Prostate gland (tissue), 2 donors: ENCODE measurements around the gene SRP14.

Source experiments
- CTCF ChIP-seq, 4 experiments: fragments of 200-600 bp in 2 of 4; fragments of 450-650 bp in 2 of 4; sonication (generic) in 2 of 4; IDR thresholded peaks; 1 replicate in 3 of 4; 2 replicates in 1 of 4; pipeline ENCODE4 v1.5.1; 2016 to 2019; ENCODE audit warnings: antibody characterized with exemption in 4 of 4, mild to moderate bottlenecking in 2 of 4, moderate library complexity in 2 of 4
- POLR2A ChIP-seq: fragments of 450-650 bp; IDR thresholded peaks from one replicate; pipeline ENCODE4 v1.6.1; 2016; ENCODE audit warnings: antibody characterized with exemption, mild to moderate bottlenecking

DNA sequence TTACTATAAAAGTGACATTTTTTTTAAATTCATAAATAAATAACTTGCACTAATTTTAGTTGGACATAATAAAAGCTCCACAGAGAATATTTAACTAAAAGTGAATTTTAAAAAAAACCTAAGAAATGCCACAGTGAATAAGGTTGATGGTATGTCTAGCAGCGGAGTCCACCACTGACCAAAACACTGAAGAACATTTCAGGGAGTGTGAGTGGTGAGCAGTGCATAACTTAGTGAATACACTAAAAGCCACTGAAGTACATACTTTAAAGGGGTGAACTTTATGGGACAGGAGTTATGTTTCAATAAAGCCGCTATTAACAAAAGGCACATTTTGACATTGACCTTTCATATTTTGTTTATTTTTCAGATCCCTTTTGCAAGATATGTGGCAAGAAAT is 32.3 kb downstream of the SRP14 start:
- TF ChIP-seq CTCF (IDR thresholded peaks at IDR 0.05) (no peak), POLR2A (no peak)
